Endodermal cell (in vitro differentiated cells): ENCODE results near the gene IGFN1. TPM values are rescaled to one million over a fixed set of nuclear protein-coding genes. Genes with fewer than 3 reads are reported as not detected.

Experiments
- DNase-seq: peaks from one replicate; pipeline ENCODE4 v3.0.0-alpha.2; 2017
- H3K27ac ChIP-seq: 2 replicates; pipeline ENCODE4 v1.5.1; 2013; ENCODE audit warnings: mild to moderate bottlenecking, low read depth, low read length, moderate library complexity
- H3K27me3 ChIP-seq: 2 replicates; pipeline ENCODE4 v1.6.1; 2013; ENCODE audit warnings: mild to moderate bottlenecking, low read length, moderate library complexity; ENCODE audit not compliant: insufficient read depth, control insufficient read depth, poor library complexity, severe bottlenecking
- H3K36me3 ChIP-seq: 2 replicates; pipeline ENCODE4 v1.7.0; 2013; ENCODE audit warnings: mild to moderate bottlenecking, low read length, moderate library complexity; ENCODE audit not compliant: control insufficient read depth, insufficient read depth
- H3K4me1 ChIP-seq: one replicate; pipeline ENCODE4 v1.7.0; 2013; ENCODE audit warnings: low read length; ENCODE audit not compliant: control insufficient read depth, insufficient read depth
- H3K4me3 ChIP-seq: 2 replicates; pipeline ENCODE4 v1.5.1; 2013; ENCODE audit warnings: mild to moderate bottlenecking, low read length, moderate library complexity
- H3K9ac ChIP-seq: 2 replicates; pipeline ENCODE4 v1.6.1; 2013; ENCODE audit warnings: mild to moderate bottlenecking, low read length, moderate library complexity; ENCODE audit not compliant: poor library complexity, severe bottlenecking; ENCODE audit errors: extremely low read depth
- H3K9me3 ChIP-seq: 2 replicates; pipeline ENCODE4 v1.6.1; 2013; ENCODE audit warnings: mild to moderate bottlenecking, low read length, moderate library complexity; ENCODE audit not compliant: control insufficient read depth
- H3K27ac Mint-ChIP-seq: 2 replicates; pipeline ENCODE4 v1.8.0; 2020; ENCODE audit warnings: mixed read lengths
- H3K27me3 Mint-ChIP-seq: 2 replicates; pipeline ENCODE4 v1.8.0; 2021; ENCODE audit warnings: mild to moderate bottlenecking, mixed read lengths; ENCODE audit not compliant: insufficient read depth
- H3K36me3 Mint-ChIP-seq: 2 replicates; pipeline ENCODE4 v1.8.0; 2020; ENCODE audit warnings: low read depth, mixed read lengths
- H3K4me1 Mint-ChIP-seq: 2 replicates; pipeline ENCODE4 v1.8.0; 2020; ENCODE audit warnings: mixed read lengths
- H3K4me3 Mint-ChIP-seq: 2 replicates; pipeline ENCODE4 v1.8.0; 2020; ENCODE audit warnings: mild to moderate bottlenecking, moderate library complexity, mixed read lengths
- H3K9me3 Mint-ChIP-seq: 2 replicates; pipeline ENCODE4 v1.8.0; 2020; ENCODE audit warnings: mild to moderate bottlenecking, mixed read lengths
- WGBS, 2 experiments: methylation state at CpG; one replicate each; pipeline versions ENCODE4 v1.1.5 to v1.1.7; 2013; ENCODE audit warnings: missing lambda C conversion rate in 2 of 2, mixed read lengths in 1 of 2; ENCODE audit not compliant: insufficient coverage in 1 of 2, insufficient read length in 1 of 2; 5-methylcytosine and 5-hydroxymethylcytosine counted together
- total RNA-seq, 2 donors: library from RNA; stranded (reverse); fragmentation: NEBNext Ultra II Directional in 1 of 2; extraction: Animal tissue kit (Norgen Biotek cat#: 25700) in 1 of 2; gene quantifications; 2 replicates in 1 of 2; 3 replicates in 1 of 2; pipeline ENCODE4 v1.2.1, GENCODE V29; 2021
- TF ChIP-seq, protein P1 (sequence below): fragments of 200-600 bp; sonication (generic); conservative IDR thresholded peaks from 2 replicates; pipeline ENCODE4 v1.5.0; 2021; ENCODE audit warnings: antibody characterized with exemption, mild to moderate bottlenecking

The IGFN1 gene
- total RNA-seq, 2 donors from 2014 or later = not detected

DNA sequence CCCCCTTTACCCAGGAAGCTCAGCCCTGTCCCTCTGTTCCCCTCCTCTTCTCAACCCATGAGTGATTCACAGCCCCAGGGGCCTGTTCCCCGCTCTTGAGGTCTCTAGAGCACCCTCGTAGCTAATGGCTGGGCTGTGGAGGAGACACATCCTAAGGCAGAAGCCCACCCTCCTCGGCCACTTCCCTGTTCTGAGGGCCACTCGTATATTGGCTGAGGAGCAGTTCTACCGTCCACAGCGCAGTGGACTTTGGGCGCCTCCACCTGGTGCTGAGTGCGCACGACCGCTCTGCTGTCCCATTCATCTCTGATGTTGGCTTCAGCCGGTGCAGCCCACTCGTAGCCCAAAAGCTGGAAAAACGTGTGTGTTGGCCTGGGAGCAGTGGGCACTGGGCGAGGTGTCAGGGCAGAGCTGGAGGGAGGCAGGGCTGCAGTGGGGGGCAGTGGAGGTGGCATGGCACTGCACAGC, 68.2 kb downstream of the IGFN1 start:
- H3K9ac ChIP-seq = no peak overlapping the region
- peaks cover 18% of the 10 kb centered on the region for H3K27me3 ChIP-seq
- H3K4me1 Mint-ChIP-seq = peaks cover 4% of the 10 kb centered on the region
- WGBS, 2 experiments = 94 to 98% methylated on average over 7 to 14 of the region's 14 CpGs
- no peak overlapping the region for H3K27ac ChIP-seq
- no peaks in the 10 kb centered on the region for H3K9me3 Mint-ChIP-seq
- H3K36me3 Mint-ChIP-seq = no peaks in the 10 kb centered on the region
- H3K36me3 ChIP-seq = no peaks in the 10 kb centered on the region
- no peaks in the 10 kb centered on the region for H3K4me1 ChIP-seq
- no peak overlapping the region for H3K27ac Mint-ChIP-seq
- H3K4me3 Mint-ChIP-seq = no peak overlapping the region
- H3K9me3 ChIP-seq = no peaks in the 10 kb centered on the region
- no peak overlapping the region for H3K4me3 ChIP-seq
- peaks cover 29% of the 10 kb centered on the region for H3K27me3 Mint-ChIP-seq
- peak; percentile 52 for DNase-seq
- TF ChIP-seq, protein P1, sequence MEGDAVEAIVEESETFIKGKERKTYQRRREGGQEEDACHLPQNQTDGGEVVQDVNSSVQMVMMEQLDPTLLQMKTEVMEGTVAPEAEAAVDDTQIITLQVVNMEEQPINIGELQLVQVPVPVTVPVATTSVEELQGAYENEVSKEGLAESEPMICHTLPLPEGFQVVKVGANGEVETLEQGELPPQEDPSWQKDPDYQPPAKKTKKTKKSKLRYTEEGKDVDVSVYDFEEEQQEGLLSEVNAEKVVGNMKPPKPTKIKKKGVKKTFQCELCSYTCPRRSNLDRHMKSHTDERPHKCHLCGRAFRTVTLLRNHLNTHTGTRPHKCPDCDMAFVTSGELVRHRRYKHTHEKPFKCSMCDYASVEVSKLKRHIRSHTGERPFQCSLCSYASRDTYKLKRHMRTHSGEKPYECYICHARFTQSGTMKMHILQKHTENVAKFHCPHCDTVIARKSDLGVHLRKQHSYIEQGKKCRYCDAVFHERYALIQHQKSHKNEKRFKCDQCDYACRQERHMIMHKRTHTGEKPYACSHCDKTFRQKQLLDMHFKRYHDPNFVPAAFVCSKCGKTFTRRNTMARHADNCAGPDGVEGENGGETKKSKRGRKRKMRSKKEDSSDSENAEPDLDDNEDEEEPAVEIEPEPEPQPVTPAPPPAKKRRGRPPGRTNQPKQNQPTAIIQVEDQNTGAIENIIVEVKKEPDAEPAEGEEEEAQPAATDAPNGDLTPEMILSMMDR = no peak

GRCh38 chr1:201259476-201260235, 69.0 kb downstream of the IGFN1 start:
- H3K4me1 Mint-ChIP-seq = peaks cover 4% of the 10 kb centered on the region
- H3K9me3 ChIP-seq = no peaks in the 10 kb centered on the region
- DNase-seq = peak; percentile 89
- no peaks in the 10 kb centered on the region for H3K36me3 Mint-ChIP-seq
- peaks cover 22% of the 10 kb centered on the region for H3K27me3 ChIP-seq
- H3K9ac ChIP-seq = no peak overlapping the region
- no peak overlapping the region for H3K4me3 ChIP-seq
- H3K4me3 Mint-ChIP-seq = peak overlapping the region; percentile 58
- 36 to 37% methylated on average over 12 to 28 of the region's 28 CpGs for WGBS, 2 experiments
- no peaks in the 10 kb centered on the region for H3K9me3 Mint-ChIP-seq
- H3K27ac Mint-ChIP-seq = no peak overlapping the region
- H3K27ac ChIP-seq = no peak overlapping the region
- no peaks in the 10 kb centered on the region for H3K4me1 ChIP-seq
- H3K27me3 Mint-ChIP-seq = peaks cover 34% of the 10 kb centered on the region
- TF ChIP-seq, protein P1 = peak; percentile 61
- H3K36me3 ChIP-seq = no peaks in the 10 kb centered on the region

GRCh38 chr1:201260236-201260590, 69.6 kb downstream of the IGFN1 start:
- Mint-ChIP-seq H3K27ac (no peak overlapping the region), H3K4me3 (peak overlapping the region; percentile 58), H3K9me3 (no peaks in the 10 kb centered on the region), H3K4me1 (peaks cover 4% of the 10 kb centered on the region), H3K36me3 (no peaks in the 10 kb centered on the region), H3K27me3 (peaks cover 34% of the 10 kb centered on the region)
- no peaks in the 10 kb centered on the region for H3K4me1 ChIP-seq
- H3K27me3 ChIP-seq = peaks cover 27% of the 10 kb centered on the region
- no peak overlapping the region for H3K9ac ChIP-seq
- H3K27ac ChIP-seq = no peak overlapping the region
- no peaks in the 10 kb centered on the region for H3K9me3 ChIP-seq
- WGBS, 2 experiments = 77 to 84% methylated on average over 9 to 11 of the region's 11 CpGs
- no peak overlapping the region for H3K4me3 ChIP-seq
- no peaks in the 10 kb centered on the region for H3K36me3 ChIP-seq
- TF ChIP-seq, protein P1 = no peak
- no peak for DNase-seq
